Stimulated activated CD8-positive, alpha-beta memory T cell treated with anti-CD3 and anti-CD28 coated beads, Interleukin-7, amount 100 ng/mL, for 24 hours (primary cell): Measurements from ENCODE around the gene VPREB3.

ENCODE experiments used
- DNase-seq: peaks from one replicate; pipeline ENCODE4 v3.0.0-alpha.2; 2020; ENCODE audit warnings: low read depth

Gene VPREB3

GRCh38 chr22:23754220-23754919, at the start of gene VPREB3:
TSS of gene VPREB3 (minus strand) at chr22:23754425. CDS start at chr22:23754363, 62 bp downstream.
- no peak for DNase-seq

- no peak for DNase-seq
Measured at GRCh38 chr22:23803001-23803819, 49.0 kb upstream of the VPREB3 start.

GRCh38 chr22:23801886-23802377, 47.7 kb upstream of the VPREB3 start:
- no peak for DNase-seq

GRCh38 chr22:23801238-23801821, 47.1 kb upstream of the VPREB3 start:
- no peak for DNase-seq

- no peak for DNase-seq
Measured at GRCh38 chr22:23800297-23801237, 46.3 kb upstream of the VPREB3 start.

- no peak for DNase-seq
Measured at GRCh38 chr22:23796461-23796860, 42.2 kb upstream of the VPREB3 start.

GRCh38 chr22:23793326-23793725, 39.1 kb upstream of the VPREB3 start:
- no peak for DNase-seq

- no peak for DNase-seq
Measured at GRCh38 chr22:23791738-23792645, 37.8 kb upstream of the VPREB3 start.

GRCh38 chr22:23790819-23791737, 36.9 kb upstream of the VPREB3 start:
- DNase-seq, result no peak

GRCh38 chr22:23789638-23790037, 35.4 kb upstream of the VPREB3 start:
- no peak for DNase-seq

- DNase-seq, result no peak
Measured at GRCh38 chr22:23789121-23789520, 34.9 kb upstream of the VPREB3 start.

GRCh38 chr22:23787910-23788309, 33.7 kb upstream of the VPREB3 start:
- DNase-seq, result no peak

- DNase-seq, result no peak
Measured at GRCh38 chr22:23787600-23787896, 33.3 kb upstream of the VPREB3 start.

- peak; percentile 81 for DNase-seq
Measured at GRCh38 chr22:23786752-23787599, 32.8 kb upstream of the VPREB3 start, which contains the start of gene SMARCB1. TSS of gene SMARCB1 (plus strand) at chr22:23786966. CDS start at chr22:23787170, 204 bp downstream.

- DNase-seq, result no peak
Measured at GRCh38 chr22:23786261-23786710, 32.1 kb upstream of the VPREB3 start.

GRCh38 chr22:23784215-23784732, 30.0 kb upstream of the VPREB3 start:
- DNase-seq, result no peak

- DNase-seq, result no peak
Measured at GRCh38 chr22:23783265-23784150, 29.3 kb upstream of the VPREB3 start.
